GM19452 (cell line): Measurements from ENCODE around the gene DOK6.

Experiments
- ATAC-seq: cut with Tn5 transposase; IDR thresholded peaks from one replicate; pipeline ENCODE4 v1.9.1; 2021; ENCODE audit not compliant: unreplicated experiment

DOK6 gene

GRCh38 chr18:69432847-69433246 lies 32.2 kb downstream of the DOK6 start:
- no peak for ATAC-seq

GRCh38 chr18:69435000-69435399 lies 34.3 kb downstream of the DOK6 start:
- no peak for ATAC-seq

- no peak for ATAC-seq
Observed at GRCh38 chr18:69444221-69444620, 43.5 kb downstream of the DOK6 start.

GRCh38 chr18:69447886-69448285 lies 47.2 kb downstream of the DOK6 start:
- no peak for ATAC-seq

GRCh38 chr18:69455125-69455524 lies 54.4 kb downstream of the DOK6 start:
- ATAC-seq = no peak

GRCh38 chr18:69469444-69469919 lies 68.8 kb downstream of the DOK6 start:
- ATAC-seq = no peak

GRCh38 chr18:69480460-69480859 lies 79.8 kb downstream of the DOK6 start:
- no peak for ATAC-seq

- ATAC-seq = no peak
Observed at GRCh38 chr18:69483574-69483973, 82.9 kb downstream of the DOK6 start.

GRCh38 chr18:69484699-69485396 lies 84.2 kb downstream of the DOK6 start:
- no peak for ATAC-seq

- no peak for ATAC-seq
Observed at GRCh38 chr18:69487488-69488394, 87.1 kb downstream of the DOK6 start.

GRCh38 chr18:69490072-69490471 lies 89.4 kb downstream of the DOK6 start:
- no peak for ATAC-seq

GRCh38 chr18:69490813-69491212 lies 90.1 kb downstream of the DOK6 start:
- no peak for ATAC-seq

- no peak for ATAC-seq
Observed at GRCh38 chr18:69491576-69491975, 90.9 kb downstream of the DOK6 start.

GRCh38 chr18:69492861-69493260 lies 92.2 kb downstream of the DOK6 start:
- no peak for ATAC-seq

GRCh38 chr18:69494841-69495240 lies 94.2 kb downstream of the DOK6 start:
- no peak for ATAC-seq

GRCh38 chr18:69495338-69495737 lies 94.7 kb downstream of the DOK6 start:
- ATAC-seq = no peak

- no peak for ATAC-seq
Observed at GRCh38 chr18:69495841-69496533, 95.3 kb downstream of the DOK6 start.

GRCh38 chr18:69518989-69519388 lies 118.3 kb downstream of the DOK6 start:
- ATAC-seq = no peak

- ATAC-seq = no peak
Observed at GRCh38 chr18:69523582-69523981, 122.9 kb downstream of the DOK6 start.

- no peak for ATAC-seq
Observed at GRCh38 chr18:69528435-69528834, 127.7 kb downstream of the DOK6 start.

- ATAC-seq = no peak
Observed at GRCh38 chr18:69529151-69529550, 128.5 kb downstream of the DOK6 start.

- ATAC-seq = no peak
Observed at GRCh38 chr18:69531973-69532372, 131.3 kb downstream of the DOK6 start.
